Heart left ventricle (tissue), 13 donors: ENCODE results near the gene PTPRM.

Experiments
- POLR2A ChIP-seq, 2 donors: fragments of 450-650 bp; IDR thresholded peaks; one replicate each; pipeline ENCODE4 v1.6.1; 2017; ENCODE audit warnings: antibody characterized with exemption in 2 of 2, mild to moderate bottlenecking in 2 of 2, moderate library complexity in 2 of 2
- TF ChIP-seq, protein P1 (sequence below), 12 donors: fragments of 200-600 bp; sonication (generic) in 4 of 12; IDR thresholded peaks; one replicate each; pipeline versions ENCODE4 v1.5.0 to v1.8.0; 2018 to 2022; ENCODE audit warnings: antibody characterized with exemption in 12 of 12, mild to moderate bottlenecking in 5 of 12
- donor health status: ischemic (EF 13 %, LVEDD 7.1; RV severe dilation, severe dysfunction).
- donor health status: DM: no; HTN: yes; CAD: no.
- donor health status: DM: no; HTN: no; CAD: no.
- donor health status: ischemic (EF 25% LVEDD 6.9; RV normal size, moderate dysfunction).
- donor health status: ischemic (EF 25% LVEDD 5.7; RV mildly dilated, moderate dysfunction).
- donor health status: ischemic (EF 35%, LVEDD 5.7; RV mildly dilated, moderate dysfunction).
- donor health status: nonischemic (EF 11% LVEDD 7.7; RV severe dilation, severe dysfunction).
- donor health status: DM: yes; HTN: yes; CAD: no.
- donor health status: PGD.
- donor health status: ischemic (EF 29% LVEDD 5.4; RV normal size, mild dysfunction).
- donor health status: nonischemic (EF 23%, LVEDD 6.1; RV moderate dilation, normal function).

- TF ChIP-seq POLR2A (IDR thresholded peaks at IDR 0.05), result no peak
- TF ChIP-seq, protein P1, sequence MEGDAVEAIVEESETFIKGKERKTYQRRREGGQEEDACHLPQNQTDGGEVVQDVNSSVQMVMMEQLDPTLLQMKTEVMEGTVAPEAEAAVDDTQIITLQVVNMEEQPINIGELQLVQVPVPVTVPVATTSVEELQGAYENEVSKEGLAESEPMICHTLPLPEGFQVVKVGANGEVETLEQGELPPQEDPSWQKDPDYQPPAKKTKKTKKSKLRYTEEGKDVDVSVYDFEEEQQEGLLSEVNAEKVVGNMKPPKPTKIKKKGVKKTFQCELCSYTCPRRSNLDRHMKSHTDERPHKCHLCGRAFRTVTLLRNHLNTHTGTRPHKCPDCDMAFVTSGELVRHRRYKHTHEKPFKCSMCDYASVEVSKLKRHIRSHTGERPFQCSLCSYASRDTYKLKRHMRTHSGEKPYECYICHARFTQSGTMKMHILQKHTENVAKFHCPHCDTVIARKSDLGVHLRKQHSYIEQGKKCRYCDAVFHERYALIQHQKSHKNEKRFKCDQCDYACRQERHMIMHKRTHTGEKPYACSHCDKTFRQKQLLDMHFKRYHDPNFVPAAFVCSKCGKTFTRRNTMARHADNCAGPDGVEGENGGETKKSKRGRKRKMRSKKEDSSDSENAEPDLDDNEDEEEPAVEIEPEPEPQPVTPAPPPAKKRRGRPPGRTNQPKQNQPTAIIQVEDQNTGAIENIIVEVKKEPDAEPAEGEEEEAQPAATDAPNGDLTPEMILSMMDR (IDR thresholded peaks at IDR 0.05), result no peak
Observed at GRCh38 chr18:8040021-8040420, 472.9 kb downstream of the PTPRM start.
